Muscle of arm (tissue), 12 donors: ENCODE data around the gene LILRA6. TPM values are rescaled to one million over a fixed set of nuclear protein-coding genes. Genes with fewer than 3 reads are reported as not detected.
"Not testable (repeated sequence)": the region's sequence is repeated elsewhere in the genome, so short reads cannot be mapped to it uniquely, and the experiment has no call there.

Experiments
- DNase-seq: peaks from one replicate; pipeline ENCODE4 v3.0.0-alpha.2; 2013
- polyA plus RNA-seq, 12 donors: library from polyadenylated mRNA; unstranded; fragments of 120-200 nt; gene quantifications; one replicate each; pipeline ENCODE4 v1.2.1, GENCODE V29; 2013; ENCODE audit not compliant: insufficient read length in 12 of 12

LILRA6 gene
- polyA plus RNA-seq, 12 donors, result 0.95 to 2.4 (median 1.7) TPM; not detected in 2

DNA sequence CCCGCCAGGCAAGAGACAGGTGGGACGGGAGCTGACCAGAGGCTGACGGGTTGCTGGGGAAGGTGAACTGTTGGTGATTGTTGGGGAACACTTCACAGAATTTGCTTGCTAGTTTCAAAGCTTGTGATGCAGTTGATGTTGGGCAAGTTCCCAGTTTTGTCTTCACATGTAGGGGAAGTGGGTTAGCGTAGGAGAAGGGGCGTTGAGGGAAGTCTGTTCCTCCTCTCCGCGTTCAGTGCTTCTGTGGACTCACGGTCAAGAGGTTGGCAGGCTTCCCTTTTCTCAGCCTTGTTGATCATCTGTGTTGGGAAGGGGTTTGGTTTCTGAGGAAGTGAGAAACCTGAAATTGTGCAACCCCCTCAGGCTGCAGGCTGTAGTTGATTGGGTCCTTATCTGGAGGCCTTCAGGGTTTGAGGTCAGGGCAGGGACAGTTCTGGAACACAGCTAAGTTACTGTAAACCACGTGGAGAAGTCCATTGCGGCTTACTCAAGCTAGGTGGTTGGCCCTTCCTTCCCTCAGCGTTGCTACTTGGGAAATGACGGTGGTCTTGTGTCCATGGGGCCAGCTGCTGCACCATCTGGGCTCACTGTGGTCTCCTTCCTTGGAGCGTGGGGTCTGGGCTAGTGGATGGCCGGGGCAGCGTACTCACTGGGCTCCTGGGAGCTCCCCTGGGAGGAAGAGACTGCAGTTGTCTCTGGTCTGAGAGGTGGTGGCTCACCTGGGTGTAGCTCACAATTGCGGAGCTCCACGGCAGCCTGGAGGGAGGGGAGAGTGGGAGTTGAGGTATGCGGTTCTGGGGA lies 34.4 kb downstream of the LILRA6 start:
- peak; percentile 64 for DNase-seq

DNA sequence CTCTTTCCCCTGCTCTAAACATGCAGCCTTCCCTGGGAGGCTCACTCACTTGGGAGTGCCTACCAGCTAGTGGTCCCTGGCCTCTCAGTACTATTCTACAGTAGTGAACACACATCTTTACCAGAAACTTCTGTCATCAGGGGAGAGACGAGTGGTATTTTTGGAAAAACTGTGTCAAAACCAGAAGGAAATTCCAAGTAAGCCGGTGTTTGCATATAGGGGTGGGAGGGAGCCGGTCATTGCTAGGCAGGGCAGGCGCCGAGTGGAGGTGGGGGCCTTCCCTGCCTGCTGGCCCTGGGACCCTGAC lies 35.0 kb downstream of the LILRA6 start:
- DNase-seq, result no peak

DNA sequence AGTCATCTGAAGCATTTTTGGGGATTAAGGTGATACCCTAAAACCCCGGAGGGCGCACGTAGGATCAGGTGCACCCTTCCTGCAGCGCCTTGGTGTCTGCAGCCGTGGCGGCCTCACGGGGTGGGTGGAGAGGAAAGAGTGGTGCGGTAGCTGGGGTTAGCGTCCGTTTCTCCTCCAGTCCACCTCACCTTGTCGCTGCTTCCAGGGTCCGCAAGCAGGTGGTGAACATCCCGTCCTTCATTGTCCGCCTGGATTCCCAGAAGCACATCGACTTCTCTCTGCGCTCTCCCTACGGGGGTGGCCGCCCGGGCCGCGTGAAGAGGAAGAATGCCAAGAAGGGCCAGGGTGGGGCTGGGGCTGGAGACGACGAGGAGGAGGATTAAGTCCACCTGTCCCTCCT lies 35.4 kb downstream of the LILRA6 start:
- DNase-seq, result not testable (repeated sequence)

DNA sequence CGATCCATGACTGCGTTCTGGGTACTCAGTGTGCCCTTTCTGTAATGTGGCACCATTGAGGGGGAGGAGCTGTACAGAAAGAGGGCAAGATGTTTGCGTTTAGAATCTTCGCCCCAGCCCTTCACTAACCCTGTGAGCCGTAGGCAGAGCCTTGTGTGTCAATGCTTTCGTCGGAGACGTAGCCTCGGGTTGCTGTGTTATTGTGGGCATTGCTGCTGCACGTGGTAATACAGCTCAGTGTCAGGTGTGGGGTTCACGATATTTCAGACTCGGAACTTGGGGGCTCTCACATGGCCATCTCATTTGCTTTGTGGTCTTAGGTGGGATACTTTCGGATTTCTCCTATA lies 35.8 kb downstream of the LILRA6 start:
- no peak for DNase-seq

DNA sequence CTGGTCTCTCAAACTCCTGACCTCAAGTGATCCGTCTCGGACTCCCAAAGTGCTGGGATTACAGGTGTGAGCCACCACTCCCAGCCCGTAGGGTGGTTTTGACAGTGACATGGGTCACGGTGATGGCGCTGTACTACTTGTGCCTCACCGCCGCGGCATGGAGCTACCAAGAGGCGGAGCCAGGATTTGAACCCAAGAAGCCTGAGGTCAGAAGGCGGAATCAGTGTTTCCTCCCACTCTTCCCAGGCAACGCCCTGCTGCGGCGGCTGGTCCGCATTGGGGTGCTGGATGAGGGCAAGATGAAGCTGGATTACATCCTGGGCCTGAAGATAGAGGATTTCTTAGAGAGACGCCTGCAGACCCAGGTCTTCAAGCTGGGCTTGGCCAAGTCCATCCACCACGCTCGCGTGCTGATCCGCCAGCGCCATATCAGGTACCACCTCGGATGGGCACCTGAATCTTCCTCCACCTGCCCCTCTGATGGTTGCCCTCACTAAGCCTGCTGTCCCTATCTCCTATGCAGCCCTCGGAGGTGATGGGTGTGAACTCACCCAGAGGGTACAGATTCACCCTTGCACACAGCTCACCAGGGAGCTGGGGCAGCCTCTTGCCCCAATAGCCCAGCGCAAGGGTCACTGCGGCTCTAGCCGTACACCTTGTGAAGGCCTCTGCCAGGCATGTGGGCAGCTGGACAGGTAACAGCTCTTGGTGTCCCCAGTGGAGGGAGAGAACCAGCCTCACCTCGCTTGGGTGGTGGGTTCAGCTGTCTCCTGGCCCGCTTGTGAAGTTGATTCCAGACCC lies 36.4 kb downstream of the LILRA6 start:
- DNase-seq, result no peak

DNA sequence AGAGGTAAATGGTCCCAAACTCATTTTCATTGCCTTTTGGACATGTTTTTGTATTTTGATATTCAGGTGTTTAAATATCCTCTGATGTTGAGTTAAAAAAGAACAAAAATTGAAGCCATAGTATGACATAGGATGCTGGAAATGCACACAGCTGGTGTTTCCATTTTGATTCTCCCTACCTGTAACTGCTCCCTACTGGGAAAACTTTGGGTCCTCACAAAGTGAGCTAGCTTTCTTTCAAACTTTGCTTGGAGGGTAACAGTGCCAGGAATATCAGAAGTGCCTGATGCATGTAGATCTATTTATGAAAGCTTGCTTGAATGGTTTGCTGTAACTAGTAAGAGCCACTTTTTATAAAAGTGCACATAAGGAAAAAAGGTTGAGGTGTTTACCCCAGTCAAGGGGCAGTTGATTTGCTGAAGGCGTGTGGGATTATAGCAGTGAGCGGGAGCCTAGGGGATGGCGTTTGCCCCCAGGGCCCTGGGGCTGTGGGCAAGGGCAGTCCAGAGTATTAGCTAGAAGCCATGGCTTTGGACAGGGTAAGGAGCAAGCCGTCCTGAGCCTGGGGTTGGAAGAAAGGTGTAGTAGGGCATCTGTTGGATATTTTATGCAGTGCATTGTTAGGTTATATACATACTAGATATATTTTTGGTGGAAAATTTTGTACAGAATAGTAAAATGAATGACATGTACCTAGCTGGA lies 37.7 kb downstream of the LILRA6 start:
- DNase-seq, result no peak

DNA sequence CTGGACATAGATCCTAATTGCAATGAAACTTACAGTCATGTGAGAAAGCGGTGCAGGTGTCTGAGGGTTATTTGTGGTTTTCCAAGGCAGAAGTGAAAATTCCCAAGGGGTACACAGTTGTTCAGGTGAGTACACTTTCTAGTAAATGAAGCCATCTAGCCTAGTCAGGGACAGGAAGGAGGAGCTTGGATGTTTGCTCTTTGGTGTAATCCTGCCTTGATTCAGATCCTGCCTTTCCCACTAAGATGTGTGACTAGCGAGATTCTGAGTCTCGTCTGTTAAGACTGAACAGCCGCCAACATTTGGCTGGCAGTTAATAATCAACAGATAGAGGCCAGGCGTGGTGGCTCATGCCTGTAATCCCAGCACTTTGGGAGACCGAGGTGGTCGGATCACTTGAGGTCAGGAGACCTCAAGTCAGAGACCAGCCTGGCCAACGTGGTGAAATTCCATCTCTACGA lies 39.4 kb downstream of the LILRA6 start:
- no peak for DNase-seq

DNA sequence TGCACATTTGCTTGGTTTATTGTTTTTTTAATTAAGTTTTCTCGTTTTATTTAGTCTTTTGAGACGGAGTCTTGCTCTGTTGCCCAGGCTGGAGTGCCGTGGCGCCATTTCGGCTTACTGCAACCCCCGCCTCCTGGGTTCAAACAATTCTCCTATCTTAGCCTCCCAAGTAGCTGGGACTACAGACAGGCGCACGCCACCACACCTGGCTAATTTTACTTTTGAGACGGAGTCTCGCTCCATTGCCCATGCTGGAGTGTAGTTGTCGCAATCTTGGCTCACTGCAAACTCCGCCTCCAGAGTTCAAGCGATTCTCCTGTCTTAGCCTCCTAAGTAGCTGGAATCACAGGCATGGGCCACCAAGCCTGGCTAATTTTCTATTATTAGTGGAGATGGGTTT lies 40.6 kb downstream of the LILRA6 start:
- DNase-seq, result no peak

DNA sequence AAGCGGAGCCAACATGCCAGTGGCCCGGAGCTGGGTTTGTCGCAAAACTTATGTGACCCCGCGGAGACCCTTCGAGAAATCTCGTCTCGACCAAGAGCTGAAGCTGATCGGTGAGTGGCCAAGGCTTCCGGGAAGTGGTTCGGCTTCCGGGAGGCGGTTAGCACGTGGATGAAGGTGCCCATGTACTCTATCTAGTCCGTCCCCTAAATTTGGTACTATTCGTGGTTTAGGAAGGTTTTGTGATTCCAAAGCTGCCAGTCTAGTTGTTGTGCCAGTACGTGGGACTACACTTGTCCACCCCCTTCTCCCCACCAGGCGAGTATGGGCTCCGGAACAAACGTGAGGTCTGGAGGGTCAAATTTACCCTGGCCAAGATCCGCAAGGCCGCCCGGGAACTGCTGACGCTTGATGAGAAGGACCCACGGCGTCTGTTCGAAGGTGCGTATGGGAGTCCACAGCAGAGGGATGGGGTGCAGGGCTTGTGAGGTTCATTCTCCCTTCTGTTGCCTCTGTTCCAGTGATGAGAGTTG lies 41.4 kb downstream of the LILRA6 start:
- no peak for DNase-seq

DNA sequence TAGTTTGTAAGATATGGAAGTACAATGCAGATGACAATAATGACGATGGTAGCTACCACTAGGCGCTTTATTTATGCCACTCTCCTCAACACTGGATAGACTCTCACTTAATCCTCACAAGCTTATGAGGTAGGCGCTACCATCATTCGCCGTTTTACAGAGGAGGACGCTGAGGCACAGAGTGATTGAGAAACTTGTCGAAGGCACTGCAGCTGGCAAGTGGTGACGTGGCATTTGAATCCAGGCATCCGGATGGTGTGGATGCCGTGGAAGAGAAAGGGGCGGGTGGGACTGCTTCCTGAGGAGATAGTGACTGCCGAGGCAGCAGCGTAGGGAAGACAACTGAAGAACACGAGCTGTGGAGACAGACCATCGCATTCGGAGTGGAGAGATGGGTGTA lies 43.2 kb downstream of the LILRA6 start:
- DNase-seq, result no peak

DNA sequence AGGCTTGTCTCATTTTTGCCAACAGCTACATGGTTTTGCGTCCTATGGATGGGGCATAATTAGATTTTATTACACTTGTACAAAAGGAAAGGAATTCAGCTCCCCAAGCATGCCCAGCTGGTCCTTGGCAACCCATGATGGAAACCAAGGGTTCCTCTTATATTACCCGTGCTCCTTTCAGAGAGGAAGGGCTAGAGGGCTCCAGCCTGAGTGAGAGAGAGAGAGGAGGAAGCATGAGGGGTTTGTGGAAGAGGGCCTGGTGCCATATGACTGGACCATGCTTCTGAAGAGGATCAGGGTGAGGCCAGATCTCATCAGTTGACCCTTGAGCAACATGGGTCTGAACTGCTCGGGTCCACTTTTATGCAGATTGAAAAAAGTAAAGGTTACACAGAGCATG lies 45.5 kb downstream of the LILRA6 start:
- DNase-seq, result no peak

DNA sequence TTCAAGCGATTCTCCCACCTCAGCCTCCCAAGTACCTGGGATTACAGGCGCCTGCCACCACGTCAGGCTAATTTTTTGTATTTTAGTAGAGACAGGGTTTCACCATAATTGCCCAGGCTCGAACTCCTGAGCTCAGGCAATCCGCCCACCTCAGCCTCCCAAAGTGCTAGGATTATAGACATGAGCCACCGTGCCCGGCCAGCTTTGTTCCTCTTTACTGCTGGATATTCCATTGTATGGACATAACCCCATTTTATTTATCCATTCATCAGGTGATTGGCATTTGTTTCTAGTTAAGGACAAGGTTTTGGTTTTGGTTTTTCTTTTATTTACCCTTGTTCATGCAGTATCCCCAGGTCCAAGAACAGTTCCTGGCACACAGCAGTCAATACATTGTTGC lies 46.1 kb downstream of the LILRA6 start:
- DNase-seq, result no peak

DNA sequence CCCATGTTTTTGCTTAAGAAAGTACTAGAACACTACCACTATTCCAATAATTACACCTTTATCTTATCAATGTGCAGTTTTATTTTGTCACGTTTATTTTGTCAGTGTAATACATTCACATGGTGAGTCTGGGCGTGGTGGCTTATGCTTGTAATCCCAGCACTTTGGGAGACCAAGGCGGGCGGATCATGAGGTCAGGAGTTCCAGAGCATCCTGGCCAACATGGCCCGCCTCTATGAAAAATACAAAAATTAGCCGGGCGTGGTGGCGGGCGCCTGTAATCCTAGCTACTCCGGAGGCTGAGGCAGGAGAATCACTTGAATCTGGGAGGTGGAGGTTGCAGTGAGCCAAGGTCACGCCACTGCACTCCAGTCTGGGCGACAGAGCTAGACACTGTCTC lies 48.1 kb downstream of the LILRA6 start:
- DNase-seq, result not testable (repeated sequence)

DNA sequence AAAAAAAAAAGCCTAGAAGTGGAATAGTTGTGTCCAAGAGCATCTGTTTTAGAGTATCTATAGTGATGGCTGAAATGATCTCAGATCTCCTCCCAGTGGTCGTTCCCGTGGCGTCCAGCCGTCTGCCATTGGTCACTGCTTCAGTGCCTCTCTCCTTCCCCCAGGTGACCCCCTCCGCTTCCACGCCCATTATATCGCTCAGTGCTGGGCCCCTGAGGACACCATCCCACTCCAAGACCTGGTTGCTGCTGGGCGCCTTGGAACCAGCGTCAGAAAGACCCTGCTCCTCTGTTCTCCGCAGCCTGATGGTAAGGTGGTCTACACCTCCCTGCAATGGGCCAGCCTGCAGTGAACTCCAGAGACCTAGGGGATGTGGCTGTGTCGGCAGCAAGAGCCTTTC lies 49.6 kb downstream of the LILRA6 start:
- DNase-seq, result no peak

DNA sequence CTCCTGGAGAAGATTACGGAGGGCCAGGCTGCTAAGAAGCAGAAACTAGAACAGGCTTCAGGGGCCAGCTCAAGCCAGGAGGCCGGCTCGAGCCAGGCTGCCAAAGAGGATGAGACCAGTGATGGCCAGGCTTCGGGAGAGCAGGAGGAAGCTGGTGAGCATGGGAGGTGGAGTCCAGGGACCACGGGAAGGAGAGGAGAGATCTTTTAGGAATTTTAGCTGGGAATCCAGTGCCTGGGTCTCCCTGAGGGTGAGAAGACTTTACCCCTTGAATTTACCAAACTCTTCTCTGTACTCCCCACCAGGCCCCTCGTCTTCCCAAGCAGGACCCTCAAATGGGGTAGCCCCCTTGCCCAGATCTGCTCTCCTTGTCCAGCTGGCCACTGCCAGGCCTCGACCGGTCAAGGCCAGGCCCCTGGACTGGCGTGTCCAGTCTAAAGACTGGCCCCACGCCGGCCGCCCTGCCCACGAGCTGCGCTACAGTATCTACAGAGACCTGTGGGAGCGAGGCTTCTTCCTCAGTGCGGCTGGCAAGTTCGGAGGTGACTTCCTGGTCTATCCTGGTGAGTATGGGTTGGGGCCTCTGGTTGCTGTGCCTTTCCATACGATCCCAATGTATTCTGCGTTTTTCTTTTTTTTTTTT lies 50.7 kb downstream of the LILRA6 start:
- DNase-seq, result no peak

DNA sequence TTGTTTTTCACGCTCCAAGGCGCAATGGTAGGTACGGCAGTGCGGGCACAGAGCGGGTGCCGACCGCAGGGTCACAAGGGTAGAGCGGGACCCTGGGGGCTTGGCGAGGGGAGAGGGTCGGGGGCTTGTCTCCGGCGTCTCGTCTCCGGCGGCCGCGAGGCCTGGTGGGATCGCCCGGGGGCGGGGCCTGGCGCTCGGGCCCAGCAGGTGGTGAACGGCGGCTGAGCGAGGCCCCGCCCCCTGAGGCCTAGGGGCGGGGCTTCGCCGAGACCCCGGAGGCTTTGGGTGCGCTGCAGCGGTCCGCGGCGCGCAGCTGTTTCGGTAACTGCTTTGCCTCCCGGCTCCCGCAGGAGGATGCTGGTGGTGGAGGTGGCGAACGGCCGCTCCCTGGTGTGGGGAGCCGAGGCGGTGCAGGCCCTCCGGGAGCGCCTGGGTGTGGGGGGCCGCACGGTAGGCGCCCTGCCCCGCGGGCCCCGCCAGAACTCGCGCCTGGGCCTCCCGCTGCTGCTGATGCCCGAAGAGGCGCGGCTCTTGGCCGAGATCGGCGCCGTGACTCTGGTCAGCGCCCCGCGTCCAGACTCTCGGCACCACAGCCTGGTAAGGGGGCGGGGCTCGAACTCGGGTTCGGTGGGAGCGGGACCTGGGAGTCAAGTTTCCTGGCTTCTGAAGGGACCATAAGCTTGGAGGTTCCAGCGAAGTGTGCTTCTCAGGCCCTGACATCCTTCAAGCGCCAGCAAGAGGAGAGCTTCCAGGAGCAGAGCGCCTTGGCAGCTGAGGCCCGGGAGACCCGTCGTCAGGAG lies 51.4 kb downstream of the LILRA6 start, which contains the start of gene TSEN34:
TSS of gene TSEN34 (plus strand) at position 298 of the 800 bp plus-strand sequence. CDS start at position 355, 57 bp downstream.
- peak; percentile 55 for DNase-seq

DNA sequence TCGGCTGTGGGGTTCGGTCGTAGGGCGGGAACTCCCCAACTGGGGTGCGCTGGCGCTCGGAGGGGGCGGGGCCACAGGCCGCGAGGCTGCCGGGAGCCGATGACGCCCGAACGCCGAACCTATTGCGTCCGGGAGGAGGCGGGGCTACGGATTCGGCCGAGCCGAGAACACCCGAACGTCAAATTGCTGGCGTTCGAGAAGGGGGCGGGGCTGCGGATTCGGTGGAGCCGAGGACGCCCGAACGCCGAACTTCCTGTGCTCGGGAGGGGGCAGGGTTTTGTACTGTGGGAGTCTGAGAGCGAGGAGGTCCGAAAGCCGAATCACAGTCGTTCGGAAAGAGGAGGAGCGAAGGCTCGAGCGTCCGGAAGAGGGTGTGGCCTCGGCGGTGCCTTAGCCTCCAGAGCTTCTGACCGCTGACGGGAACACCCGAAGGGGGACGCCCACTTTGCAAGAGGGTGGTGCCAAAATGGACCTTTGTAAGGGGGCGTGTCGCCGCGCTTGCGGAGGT lies 52.0 kb downstream of the LILRA6 start:
- DNase-seq, result peak; percentile 100

DNA sequence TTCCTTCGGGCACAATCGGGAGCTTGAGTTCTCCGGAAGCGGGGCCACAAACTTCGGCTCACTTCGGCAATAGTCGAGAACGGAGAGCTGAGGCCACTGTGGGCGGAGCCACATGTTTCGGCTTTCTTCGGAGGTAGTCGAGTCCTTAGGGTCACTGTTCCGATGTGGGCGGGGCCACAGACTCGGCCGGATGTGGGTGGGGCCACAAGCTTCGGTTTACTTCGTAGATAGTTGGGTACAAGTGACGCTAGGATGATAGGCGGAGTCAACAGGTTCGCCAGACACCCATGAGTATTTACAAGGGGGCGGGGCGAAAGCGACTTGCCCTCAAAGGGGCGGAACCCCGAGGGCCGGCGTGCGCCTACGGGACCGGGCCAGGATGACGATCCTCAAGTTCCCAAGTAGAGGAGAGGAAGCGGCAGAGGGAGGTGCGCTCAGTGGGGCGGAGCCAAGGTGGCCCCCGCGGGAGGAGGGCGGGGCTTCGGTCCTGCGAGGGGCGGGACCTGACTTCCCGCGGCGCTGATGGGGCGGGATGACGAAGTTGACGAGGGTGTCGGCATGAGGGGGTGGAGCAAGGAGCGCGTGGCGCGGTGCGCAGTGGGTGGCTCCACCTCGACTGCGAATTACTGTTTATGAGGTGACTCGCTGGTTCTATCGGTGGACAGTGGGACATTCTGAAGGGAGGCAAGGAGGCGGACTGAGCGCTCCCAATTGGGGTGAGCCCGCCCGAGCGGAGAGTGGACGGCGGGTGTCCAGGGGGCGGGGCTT lies 52.7 kb downstream of the LILRA6 start:
- peak; percentile 100 for DNase-seq

DNA sequence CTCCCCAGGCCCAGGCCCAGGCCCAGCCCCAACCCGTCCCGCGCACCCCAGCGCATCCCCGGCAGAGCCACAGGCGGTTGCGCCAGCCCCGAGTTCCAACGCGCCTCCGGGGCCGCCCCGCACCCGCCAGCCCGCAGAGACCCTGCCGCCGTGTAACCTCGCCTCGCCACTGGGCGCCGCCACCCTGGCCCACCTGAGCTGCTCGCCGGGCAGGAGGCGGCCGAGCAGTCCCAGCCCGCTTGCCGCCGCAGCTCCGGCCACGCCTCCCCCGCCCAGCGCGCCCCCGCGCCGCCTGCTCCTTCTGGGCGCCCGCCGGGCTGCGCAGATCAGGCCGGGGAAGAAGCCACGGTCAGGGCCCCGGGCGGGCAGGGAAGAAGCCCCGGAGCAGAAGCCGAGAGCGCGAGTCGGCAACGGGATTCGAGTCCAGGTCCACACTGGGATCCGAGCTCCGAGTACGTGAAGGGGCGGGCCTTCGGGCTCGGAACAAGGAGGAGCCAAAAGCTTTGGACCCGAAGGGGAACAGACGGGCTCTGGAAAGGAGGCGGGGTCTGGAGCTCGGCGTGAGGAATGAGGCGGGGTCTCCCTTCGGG lies 53.4 kb downstream of the LILRA6 start, which contains the start of gene MBOAT7:
TSS of gene MBOAT7 (minus strand) at position 436 of the 590 bp plus-strand sequence. CDS start 1,072 bp downstream, outside the sequence.
- DNase-seq, result no peak
